Activated CD4-positive, alpha-beta T cell treated with anti-CD3 and anti-CD28 coated beads for 48 hours (primary cell): ENCODE measurements around the gene TNFAIP8L2.
A peak's percentile ranks its signal among the peaks of the same experiment; 100 is the strongest.
"Not testable (repeated sequence)": the region's sequence is repeated elsewhere in the genome, so short reads cannot be mapped to it uniquely, and the experiment has no call there.

Experiments used
- DNase-seq: peaks from one replicate; pipeline ENCODE4 v3.0.0-alpha.2; 2020

Gene TNFAIP8L2

GRCh38 chr1:151193304-151193703 is 36.9 kb downstream of the TNFAIP8L2 start:
- no peak for DNase-seq

DNA sequence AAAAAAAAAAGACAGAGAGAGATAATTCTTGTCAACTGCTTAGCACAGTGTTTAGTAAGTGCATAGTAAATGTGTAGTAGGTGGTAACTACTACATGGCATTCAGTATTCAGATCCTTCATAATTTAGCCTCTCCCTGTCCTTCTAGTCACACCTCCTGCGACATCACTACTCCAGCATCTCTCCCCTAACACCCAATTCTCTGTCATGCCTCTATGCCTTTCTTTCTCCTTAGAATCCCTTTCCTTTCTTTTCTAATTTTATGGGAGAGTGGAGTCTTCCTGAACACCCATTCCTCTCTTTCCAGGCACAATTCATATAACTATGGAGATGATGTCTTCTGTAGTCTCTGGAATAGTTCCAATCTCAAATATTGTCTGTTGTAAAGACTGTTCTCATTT is 37.4 kb downstream of the TNFAIP8L2 start:
- no peak for DNase-seq

- DNase-seq, result not testable (repeated sequence)
Observed at GRCh38 chr1:151194894-151195594, 38.6 kb downstream of the TNFAIP8L2 start.

DNA sequence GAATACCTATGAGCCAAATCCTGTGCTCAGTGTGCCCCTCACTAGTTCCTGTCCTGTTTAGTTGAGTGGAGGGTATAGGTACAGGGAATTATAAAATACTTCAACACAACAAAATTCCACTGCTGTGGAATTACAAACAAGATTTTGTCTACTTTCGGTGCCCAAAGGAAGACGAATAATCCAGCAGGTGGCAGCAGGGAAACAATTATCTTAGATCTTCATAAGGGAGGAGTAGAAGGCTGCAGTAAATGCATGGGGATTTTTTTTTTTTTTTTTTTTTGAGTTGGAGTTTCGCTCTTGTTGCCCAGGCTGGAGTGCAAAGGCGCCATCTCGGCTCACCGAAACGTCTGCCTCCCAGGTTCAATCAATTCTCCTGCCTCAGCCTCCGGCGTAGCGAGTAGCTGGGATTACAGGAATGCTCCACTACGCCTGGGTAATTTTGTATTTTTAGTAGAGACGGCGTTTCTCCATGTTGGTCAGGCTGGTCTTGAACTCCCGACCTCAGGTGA is 39.9 kb downstream of the TNFAIP8L2 start:
- peak; percentile 62 for DNase-seq

GRCh38 chr1:151197863-151198253 is 41.4 kb downstream of the TNFAIP8L2 start:
- no peak for DNase-seq

- DNase-seq, result peak; percentile 99
Observed at GRCh38 chr1:151198254-151199127, 42.0 kb downstream of the TNFAIP8L2 start, which contains the start of gene PIP5K1A. Gene PIP5K1A (plus strand): TSS chr1:151198552. CDS start chr1:151198997, 445 bp downstream.

DNA sequence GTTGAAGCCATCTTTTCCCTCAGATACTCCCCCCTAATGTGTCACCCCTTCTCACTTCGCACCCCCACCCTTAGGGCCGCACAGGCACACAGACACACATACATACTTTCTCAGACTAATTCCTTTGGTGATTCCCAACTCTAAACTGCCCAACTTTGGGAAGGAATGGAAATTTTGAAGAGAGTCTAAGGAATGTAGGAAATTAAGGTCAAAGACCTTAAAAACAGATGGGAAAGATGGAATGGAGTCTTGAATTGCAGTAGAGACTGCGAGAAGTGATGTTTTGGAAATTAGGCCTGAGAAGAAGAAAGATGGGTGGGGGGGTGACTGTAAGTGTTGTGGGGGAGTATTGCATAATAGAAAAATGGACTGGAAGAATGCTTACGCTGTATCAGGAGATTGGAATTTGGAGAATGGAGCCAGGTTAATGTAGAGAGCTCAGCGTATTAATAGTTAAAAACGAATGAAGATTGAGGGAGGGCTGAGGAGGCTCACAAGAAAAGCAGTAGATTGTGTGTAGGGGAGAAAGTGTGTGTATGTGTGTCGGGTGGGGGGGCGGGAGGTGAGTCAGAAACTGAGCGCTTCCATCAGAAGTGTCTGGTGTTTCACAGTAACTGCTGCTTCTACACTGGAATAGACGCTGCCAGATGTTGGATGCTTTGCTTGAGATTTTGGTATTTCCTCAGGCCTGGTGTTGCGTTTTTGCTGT is 43.6 kb downstream of the TNFAIP8L2 start:
- peak; percentile 28 for DNase-seq

DNA sequence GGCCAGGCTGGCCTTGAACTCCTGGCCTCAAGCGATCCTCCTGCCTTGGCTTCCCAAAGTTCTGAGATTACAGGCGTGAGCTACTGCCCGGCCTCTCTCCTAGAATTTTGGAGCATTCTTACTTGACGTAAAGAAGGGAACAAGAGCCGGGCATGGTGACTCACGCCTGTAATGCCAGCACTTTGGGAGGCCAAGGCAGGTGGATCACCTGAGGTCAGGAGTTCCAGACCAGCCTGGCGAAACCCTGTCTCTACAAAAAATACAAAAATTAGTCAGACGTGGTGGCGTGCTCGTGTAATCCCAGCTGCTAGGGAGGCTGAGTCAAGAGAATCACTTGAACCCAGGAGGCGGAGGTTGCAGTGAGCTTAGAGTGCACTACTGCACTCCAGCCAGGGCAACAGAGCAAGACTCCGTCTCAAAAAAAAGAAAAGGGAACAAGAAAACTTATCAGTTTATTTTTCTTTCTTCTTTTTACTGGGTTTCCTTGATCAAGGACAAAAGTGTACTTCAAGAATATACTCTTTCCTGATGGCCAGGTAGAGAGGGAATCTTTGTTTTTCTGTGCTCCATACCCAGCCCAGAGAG is 49.0 kb downstream of the TNFAIP8L2 start:
- DNase-seq, result not testable (repeated sequence)
